Right lobe of liver (tissue), 6 donors: ENCODE measurements around the gene PVALEF. TPM values are rescaled to one million over a fixed set of nuclear protein-coding genes. Genes with fewer than 3 reads are reported as not detected.

ENCODE experiments used
- ATAC-seq, 4 donors: fragments of 200-7000 bp; cut with Tn5 transposase; one replicate each; pipeline ENCODE4 v1.9.1; 2020; ENCODE audit warnings: mild to moderate bottlenecking in 4 of 4, moderate library complexity in 4 of 4
- DNase-seq, 3 donors: peaks; one replicate each; pipeline ENCODE4 v3.0.0-alpha.2; 2020
- H3K27ac ChIP-seq, 3 donors: fragments of 200-600 bp; one replicate each; pipeline ENCODE4 v1.8.0; 2022
- H3K27me3 ChIP-seq, 2 donors: fragments of 200-600 bp; one replicate each; pipeline ENCODE4 v1.8.0; 2022
- H3K36me3 ChIP-seq, 4 donors: fragments of 200-600 bp; sonication (generic) in 1 of 4; one replicate each; pipeline versions ENCODE4 v1.5.1 to v1.8.0; 2017 to 2022; ENCODE audit warnings: control low read depth in 1 of 4
- H3K4me1 ChIP-seq, 4 donors: fragments of 200-600 bp; sonication (generic) in 1 of 4; one replicate each; pipeline versions ENCODE4 v1.5.1 to v1.8.0; 2017 to 2022; ENCODE audit warnings: control low read depth in 1 of 4
- H3K4me3 ChIP-seq, 3 donors: fragments of 200-600 bp; one replicate each; pipeline ENCODE4 v1.8.0; 2022
- H3K9me3 ChIP-seq, 4 donors: fragments of 200-600 bp; sonication (generic) in 1 of 4; one replicate each; pipeline versions ENCODE4 v1.5.1 to v1.8.0; 2017 to 2022; ENCODE audit warnings: control low read depth in 1 of 4
- CTCF ChIP-seq, 4 donors: fragments of 200-600 bp in 3 of 4; fragments of 450-650 bp in 1 of 4; IDR thresholded peaks; one replicate each; pipeline versions ENCODE4 v1.5.1 to v1.8.0; 2016 to 2022; ENCODE audit warnings: antibody characterized with exemption in 4 of 4, mild to moderate bottlenecking in 2 of 4
- POLR2A ChIP-seq: fragments of 450-650 bp; IDR thresholded peaks from one replicate; pipeline ENCODE4 v1.6.1; 2017; ENCODE audit warnings: antibody characterized with exemption, mild to moderate bottlenecking
- WGBS: methylation state at CpG from one replicate; pipeline ENCODE4 v1.1.6; 2018; ENCODE audit warnings: low coverage, low lambda C conversion rate; ENCODE audit not compliant: insufficient coverage; ENCODE audit errors: missing lambda C conversion rate; 5-methylcytosine and 5-hydroxymethylcytosine counted together
- intact Hi-C, 2 donors: fragments of 100-400 bp; cut with DNase I; formaldehyde crosslinking; loops; one replicate each; pipeline versions ENCODE4 v1.11.2 to v1.14.1; 2022
- long read RNA-seq: library from polyadenylated mRNA; unstranded; transcript quantifications from one replicate; pipeline ENCODE4 v2.0.0, GENCODE V29; 2019
- total RNA-seq, 6 experiments: library from RNA; depleted of rRNA in 2 of 6; stranded (reverse); fragments of >200 nt in 2 of 6; fragmentation: NEBNext Ultra II Directional in 3 of 6; extraction: Animal tissue kit (Norgen Biotek cat#: 25700) in 3 of 6; gene quantifications; one replicate each; pipeline versions ENCODE4 v1.1.0 to v1.2.4, GENCODE V29; 2016 to 2023
- donor health status: DM: no; HTN: yes; CAD: no.
- donor health status: DM: no; HTN: no; CAD: no.
- donor health status: DM: no; HTN: no; CAD: no.
- donor health status: DM: no; HTN: yes; CAD: no.
- donor health status: DM: no; HTN: yes; CAD: no.

Gene PVALEF
- not detected for total RNA-seq
- long read RNA-seq, result 0 reads

- WGBS, result 45% methylated on average over 4 of the region's 46 CpGs
- Histone ChIP-seq H3K4me3 (peak within 1 kb of the TSS in 2 of 3 donors; percentile 12 to 22), H3K9me3 (no peaks in the 10 kb centered on the region), H3K4me1 (peaks cover 0 to 11% (median 0%) of the 10 kb centered on the region in 4 donors), H3K27ac (no peak within 1 kb of the TSS), H3K36me3 (no peaks in the 10 kb centered on the region), H3K27me3 (peaks cover 0 to 8% of the 10 kb centered on the region in 2 donors)
- no peak for DNase-seq
- peak; percentile 7 to 56 (median 45) for ATAC-seq
- TF ChIP-seq CTCF (IDR thresholded peaks at IDR 0.05) (no peak), POLR2A (no peak)
- intact Hi-C loops, result no loop called here
These were observed at the start of gene PVALEF for GRCh38 chr17:81165246-81166032. Gene PVALEF (plus strand): TSS chr17:81165507. CDS start chr17:81181227, 15,720 bp downstream.

- H3K27me3 ChIP-seq, result no peaks in the 10 kb centered on the region
- DNase-seq, result no peak
- H3K4me3 ChIP-seq, result no peak overlapping the region
- 80% methylated on average over 2 of the region's 22 CpGs for WGBS
- peaks cover 0 to 8% (median 4%) of the 10 kb centered on the region in 4 donors for H3K36me3 ChIP-seq
- H3K9me3 ChIP-seq, result no peaks in the 10 kb centered on the region
- peak overlapping the region in 1 of 3 donors; percentile 37 for H3K27ac ChIP-seq
- TF ChIP-seq POLR2A, result no peak
- no peak for TF ChIP-seq CTCF (IDR thresholded peaks at IDR 0.05)
- intact Hi-C loops, result no loop called here
- H3K4me1 ChIP-seq, result peaks cover 0 to 23% (median 8%) of the 10 kb centered on the region in 4 donors
- ATAC-seq, result no peak
These were observed 49.4 kb upstream of the PVALEF start for GRCh38 chr17:81115749-81116464.

GRCh38 chr17:81116704-81117103 lies 48.6 kb upstream of the PVALEF start:
- 34% methylated on average over 5 of the region's 8 CpGs for WGBS
- intact Hi-C loops, result no loop called here
- Histone ChIP-seq H3K36me3 (peaks cover 0 to 6% (median 0%) of the 10 kb centered on the region in 4 donors), H3K4me1 (peaks cover 0 to 23% (median 8%) of the 10 kb centered on the region in 4 donors), H3K4me3 (no peak overlapping the region), H3K27ac (peak overlapping the region in 1 of 3 donors; percentile 37), H3K9me3 (no peaks in the 10 kb centered on the region), H3K27me3 (no peaks in the 10 kb centered on the region)
- DNase-seq (peak; percentile 75 to 90 (median 87)), ATAC-seq (peak; percentile 60 to 79 (median 70))
- TF ChIP-seq CTCF (IDR thresholded peaks at IDR 0.05), result no peak
- TF ChIP-seq POLR2A, result peak; percentile 63

GRCh38 chr17:81117672-81118198 lies 47.6 kb upstream of the PVALEF start:
- Histone ChIP-seq H3K27me3 (no peaks in the 10 kb centered on the region), H3K36me3 (no peaks in the 10 kb centered on the region), H3K4me3 (no peak overlapping the region), H3K4me1 (peaks cover 0 to 23% (median 8%) of the 10 kb centered on the region in 4 donors), H3K9me3 (no peaks in the 10 kb centered on the region), H3K27ac (no peak overlapping the region)
- TF ChIP-seq CTCF (IDR thresholded peaks at IDR 0.05) (no peak), POLR2A (no peak)
- DNase-seq (no peak), ATAC-seq (peak in 1 of 4 donors; percentile 2)
- 20% methylated on average over 1 of the region's 20 CpGs for WGBS
- intact Hi-C loops, result no loop called here
